ENCODE measurements around the gene TRAM2. TPM values are rescaled to one million over a fixed set of nuclear protein-coding genes. Genes with fewer than 3 reads are reported as not detected.

The TRAM2 gene
- total RNA-seq, 2 donors from 2014 or later, result 7.2 to 22.4 TPM

GRCh38 chr6:52582446-52582845 is 5.6 kb upstream of the TRAM2 start:
- H3K27ac ChIP-seq, result no peak overlapping the region
- no peak overlapping the region for H3K4me3 ChIP-seq
- no peak for DNase-seq (ENCODE audit: low spot score)
- 96% methylated on average over 3 of the region's 3 CpGs for WGBS
- H3K27me3 ChIP-seq (replicated peaks; ENCODE audit: insufficient read depth), result no peaks in the 10 kb centered on the region
- TF ChIP-seq POLR2A (IDR thresholded peaks at IDR 0.05), result no peak
- TF ChIP-seq CTCF (IDR thresholded peaks at IDR 0.05), result no peak
- TF ChIP-seq POLR2AphosphoS5 (IDR thresholded peaks at IDR 0.05), result no peak
- no peaks in the 10 kb centered on the region for H3K36me3 ChIP-seq
- H3K9me3 ChIP-seq, result no peaks in the 10 kb centered on the region
- H3K4me1 ChIP-seq (replicated peaks), result no peaks in the 10 kb centered on the region
- intact Hi-C loops (cut with DNase I), result no loop called here

GRCh38 chr6:52580905-52581304 is 4.0 kb upstream of the TRAM2 start:
- Histone ChIP-seq H3K27ac (no peak overlapping the region), H3K9me3 (no peaks in the 10 kb centered on the region), H3K4me3 (no peak overlapping the region), H3K4me1 (replicated peaks) (no peaks in the 10 kb centered on the region), H3K36me3 (no peaks in the 10 kb centered on the region), H3K27me3 (replicated peaks; ENCODE audit: insufficient read depth) (no peaks in the 10 kb centered on the region)
- TF ChIP-seq POLR2AphosphoS5 (IDR thresholded peaks at IDR 0.05) (no peak), POLR2A (IDR thresholded peaks at IDR 0.05) (no peak), CTCF (IDR thresholded peaks at IDR 0.05) (no peak)
- DNase-seq (ENCODE audit: low spot score), result no peak
- intact Hi-C loops (cut with DNase I), result no loop called here
- WGBS, result 89% methylated on average over 7 of the region's 7 CpGs

- Histone ChIP-seq H3K27me3 (replicated peaks; ENCODE audit: insufficient read depth) (no peaks in the 10 kb centered on the region), H3K4me3 (no peak overlapping the region), H3K27ac (no peak overlapping the region), H3K4me1 (replicated peaks) (no peaks in the 10 kb centered on the region), H3K9me3 (no peaks in the 10 kb centered on the region), H3K36me3 (no peaks in the 10 kb centered on the region)
- 92% methylated on average over 6 of the region's 6 CpGs for WGBS
- DNase-seq (ENCODE audit: low spot score), result no peak
- intact Hi-C loops (cut with DNase I), result loop anchor here (5.0 to 10.0 kb wide), 3 partner anchors 82 to 294 kb away; partner anchors contain the start of gene MCM3
- no peak for TF ChIP-seq CTCF (IDR thresholded peaks at IDR 0.05)
- TF ChIP-seq POLR2A (IDR thresholded peaks at IDR 0.05), result no peak
- no peak for TF ChIP-seq POLR2AphosphoS5 (IDR thresholded peaks at IDR 0.05)
These were observed 2.3 kb upstream of the TRAM2 start for GRCh38 chr6:52579006-52579660.

- 48% methylated on average over 9 of the region's 9 CpGs for WGBS
- H3K36me3 ChIP-seq, result no peaks in the 10 kb centered on the region
- H3K27ac ChIP-seq, result peak overlapping the region; percentile 93 to 98
- H3K4me3 ChIP-seq, result peak overlapping the region; percentile 73 to 88
- TF ChIP-seq POLR2A (IDR thresholded peaks at IDR 0.05) (no peak), POLR2AphosphoS5 (IDR thresholded peaks at IDR 0.05) (no peak), CTCF (IDR thresholded peaks at IDR 0.05) (no peak)
- intact Hi-C loops (cut with DNase I), result loop anchor here (1.0 to 10.0 kb wide), 4 partner anchors 81 to 293 kb away; partner anchors contain the start of genes EFHC1 and MCM3
- H3K9me3 ChIP-seq, result no peaks in the 10 kb centered on the region
- DNase-seq (ENCODE audit: low spot score), result no peak
- H3K27me3 ChIP-seq (replicated peaks; ENCODE audit: insufficient read depth), result no peaks in the 10 kb centered on the region
- no peaks in the 10 kb centered on the region for H3K4me1 ChIP-seq (replicated peaks)
These were observed 1.1 kb upstream of the TRAM2 start for GRCh38 chr6:52577778-52578463.
